NCI-H1436 (cell line): Measurements from ENCODE around the gene NPHP4.
"Not testable (repeated sequence)": the region's sequence is repeated elsewhere in the genome, so short reads cannot be mapped to it uniquely, and the experiment has no call there.

Source experiments
- DNase-seq: peaks from one replicate; lab custom pipeline; 2025; lab: John Stamatoyannopoulos, UW

Gene NPHP4

GRCh38 chr1:5855196-5855897 lies 136.9 kb downstream of the NPHP4 start:
- DNase-seq, result no peak

- DNase-seq, result no peak
Measured at GRCh38 chr1:5854754-5855153, 137.5 kb downstream of the NPHP4 start.

GRCh38 chr1:5853858-5854257 lies 138.4 kb downstream of the NPHP4 start:
- not testable (repeated sequence) for DNase-seq

- no peak for DNase-seq
Measured at GRCh38 chr1:5850503-5850902, 141.7 kb downstream of the NPHP4 start.

GRCh38 chr1:5849550-5849949 lies 142.7 kb downstream of the NPHP4 start:
- no peak for DNase-seq

GRCh38 chr1:5847013-5847659 lies 145.1 kb downstream of the NPHP4 start:
- no peak for DNase-seq

GRCh38 chr1:5845376-5845775 lies 146.8 kb downstream of the NPHP4 start:
- DNase-seq, result no peak

- no peak for DNase-seq
Measured at GRCh38 chr1:5844442-5844841, 147.8 kb downstream of the NPHP4 start.

GRCh38 chr1:5843521-5844096 lies 148.6 kb downstream of the NPHP4 start:
- DNase-seq, result no peak

- DNase-seq, result no peak
Measured at GRCh38 chr1:5842679-5843078, 149.5 kb downstream of the NPHP4 start.

GRCh38 chr1:5840551-5841001 lies 151.6 kb downstream of the NPHP4 start:
- no peak for DNase-seq

- no peak for DNase-seq
Measured at GRCh38 chr1:5839881-5840550, 152.2 kb downstream of the NPHP4 start.

- DNase-seq, result no peak
Measured at GRCh38 chr1:5839161-5839880, 152.9 kb downstream of the NPHP4 start.

GRCh38 chr1:5837976-5838653 lies 154.1 kb downstream of the NPHP4 start:
- DNase-seq, result no peak

- DNase-seq, result no peak
Measured at GRCh38 chr1:5836776-5837440, 155.3 kb downstream of the NPHP4 start.

GRCh38 chr1:5835179-5835562 lies 157.1 kb downstream of the NPHP4 start:
- DNase-seq, result no peak

- DNase-seq, result no peak
Measured at GRCh38 chr1:5834477-5835178, 157.6 kb downstream of the NPHP4 start.

- no peak for DNase-seq
Measured at GRCh38 chr1:5833911-5834310, 158.3 kb downstream of the NPHP4 start.

GRCh38 chr1:5832916-5833895 lies 159.0 kb downstream of the NPHP4 start:
- DNase-seq, result no peak
